Endothelial cell of umbilical vein (primary cell): ENCODE measurements around the gene PTPN2. TPM values are rescaled to one million over a fixed set of nuclear protein-coding genes. Genes with fewer than 3 reads are reported as not detected.

Experiments used
- BruUV-seq: library from RNA; stranded (reverse); fragments of 400-500 nt; replicated peaks from 2 replicates; lab custom pipeline; 2021; lab: Mats Ljungman, UMichigan
- CTCF ChIA-PET: fragments of 300-600, 350-600 bp; sonication (Branson Sonifier 250); formaldehyde crosslinking; loops from one replicate; lab custom pipeline; 2021; ENCODE audit warnings: antibody characterized with exemption, inconsistent platforms; lab: Charles Lee
- POLR2A ChIA-PET: fragments of 300-600, 350-600 bp; sonication (Branson Sonifier 250); formaldehyde crosslinking; loops from one replicate; lab custom pipeline; 2021; ENCODE audit warnings: antibody characterized with exemption, inconsistent platforms; lab: Charles Lee
- DNase-seq: peaks from one replicate; pipeline ENCODE4 v3.0.0-alpha.2; 2011; ENCODE audit warnings: low read depth, low spot score
- FAIRE-seq: peaks from 2 replicates; lab custom pipeline; 2011; peaks lifted over from hg19 to GRCh38; lab: Jason Lieb, UNC
- H2AFZ ChIP-seq: 2 replicates; pipeline ENCODE4 v1.6.0; 2012; ENCODE audit warnings: low read depth, low read length, control low read depth, inconsistent platforms
- H3K27ac ChIP-seq: 2 replicates; pipeline ENCODE4 v1.5.1; 2011; ENCODE audit warnings: low read depth, mild to moderate bottlenecking, control low read depth, low read length, moderate library complexity; ENCODE audit not compliant: insufficient read depth
- H3K27me3 ChIP-seq, 2 experiments: 2 replicates each; pipeline versions ENCODE4 v1.6.0 to v1.6.1; 2011; ENCODE audit warnings: low read length in 2 of 2, mixed read lengths in 1 of 2; ENCODE audit not compliant: control insufficient read depth in 2 of 2, insufficient read depth in 2 of 2
- H3K36me3 ChIP-seq, 2 experiments: 2 replicates in 1 of 2; 3 replicates in 1 of 2; pipeline ENCODE4 v1.5.1; 2011; ENCODE audit warnings: low read length in 2 of 2, mild to moderate bottlenecking in 1 of 2, moderate library complexity in 1 of 2; ENCODE audit not compliant: control insufficient read depth in 2 of 2, insufficient read depth in 2 of 2; ENCODE audit errors: extremely low read depth in 1 of 2
- H3K4me1 ChIP-seq: 3 replicates; pipeline ENCODE4 v1.5.1; 2011; ENCODE audit warnings: mild to moderate bottlenecking, low read length; ENCODE audit not compliant: control insufficient read depth, insufficient read depth; ENCODE audit errors: extremely low read depth
- H3K4me2 ChIP-seq: 2 replicates; pipeline ENCODE4 v1.6.1; 2011; ENCODE audit warnings: low read length, control low read depth, mixed read lengths; ENCODE audit not compliant: insufficient read depth
- H3K4me3 ChIP-seq, 3 experiments: fragments of 200-600 bp in 1 of 3; sonication (generic), shearing (Covaris generic) in 1 of 3; replicated peaks in 1 of 3; 2 replicates each; pipeline ENCODE4 v1.5.1; 2011 to 2016; ENCODE audit warnings: control low read depth in 3 of 3, low read length in 3 of 3, mild to moderate bottlenecking in 2 of 3, inconsistent platforms in 1 of 3, low read depth in 1 of 3, moderate library complexity in 1 of 3; ENCODE audit not compliant: insufficient read depth in 1 of 3
- H3K79me2 ChIP-seq: 2 replicates; pipeline ENCODE4 v1.6.0; 2012; ENCODE audit warnings: low read length, inconsistent platforms; ENCODE audit not compliant: control insufficient read depth, insufficient read depth
- H3K9ac ChIP-seq: replicated peaks from 2 replicates; pipeline ENCODE3; 2011; ENCODE audit warnings: low read length, control low read depth; ENCODE audit not compliant: insufficient read depth; ENCODE audit errors: extremely low read depth
- H3K9me1 ChIP-seq: replicated peaks from 3 replicates; pipeline ENCODE4 v1.6.0; 2011; ENCODE audit warnings: mild to moderate bottlenecking, low read length; ENCODE audit not compliant: control insufficient read depth, insufficient read depth; ENCODE audit errors: extremely low read depth
- H3K9me3 ChIP-seq: replicated peaks from 2 replicates; pipeline ENCODE4 v1.5.1; 2012; ENCODE audit warnings: low read length, inconsistent platforms; ENCODE audit not compliant: control insufficient read depth, insufficient read depth
- H4K20me1 ChIP-seq: replicated peaks from 2 replicates; pipeline ENCODE3; 2011; ENCODE audit warnings: mild to moderate bottlenecking, low read length; ENCODE audit not compliant: control insufficient read depth, insufficient read depth; ENCODE audit errors: extremely low read depth
- EZH2 ChIP-seq: IDR thresholded peaks from 2 replicates; pipeline ENCODE4 v1.6.1; 2012; ENCODE audit warnings: borderline replicate concordance, low read depth, mild to moderate bottlenecking, moderate library complexity, low read length, inconsistent platforms; ENCODE audit not compliant: severe bottlenecking
- FOS ChIP-seq: IDR thresholded peaks from 2 replicates; pipeline ENCODE4 v1.6.1; 2011; ENCODE audit warnings: mild to moderate bottlenecking, low read length, moderate library complexity, borderline replicate concordance; ENCODE audit not compliant: insufficient read depth
- GATA2 ChIP-seq: IDR thresholded peaks from 2 replicates; pipeline ENCODE4 v1.7.0; 2011; ENCODE audit warnings: low read depth, mild to moderate bottlenecking, moderate library complexity, mixed read lengths, low read length; ENCODE audit not compliant: insufficient read length, insufficient read depth
- JUN ChIP-seq: IDR thresholded peaks from 2 replicates; pipeline ENCODE4 v1.6.1; 2011; ENCODE audit warnings: borderline replicate concordance, low read depth; ENCODE audit not compliant: insufficient read length, insufficient read depth
- MYC ChIP-seq: IDR thresholded peaks from one replicate; pipeline ENCODE4 v1.6.1; 2011; ENCODE audit warnings: mild to moderate bottlenecking, low read depth, low read length
- POLR2A ChIP-seq: IDR thresholded peaks from 2 replicates; pipeline ENCODE4 v1.6.1; 2012; ENCODE audit warnings: low read depth, mild to moderate bottlenecking, control low read depth, low read length
- POLR2AphosphoS5 ChIP-seq: IDR thresholded peaks from 2 replicates; pipeline ENCODE4 v1.6.1; 2012; ENCODE audit warnings: low read depth, mild to moderate bottlenecking, control low read depth, low read length, moderate library complexity; ENCODE audit not compliant: insufficient read depth
- dilution Hi-C: fragments of 300-500 bp; cut with MboI; formaldehyde crosslinking; loops from one replicate; pipeline ENCODE4 v1.15.0; 2019; ENCODE audit warnings: low sequenced_read_pairs; ENCODE audit not compliant: extremely low pct_ligation_motif_present
- intact Hi-C: fragments of 100-400 bp; cut with micrococcal nuclease; formaldehyde crosslinking; loops from one replicate; pipeline ENCODE4 v1.10.0; 2022
- polyA plus RNA-seq, 4 experiments: library from polyadenylated mRNA; depleted of rRNA in 3 of 4; stranded (reverse) in 3 of 4; unstranded in 1 of 4; fragments of >200 nt; gene quantifications; 2 replicates each; pipeline versions ENCODE4 v1.2.1 to v1.2.3, GENCODE V29; 2011 to 2012; ENCODE audit warnings: missing spikeins in 1 of 4
- total RNA-seq: library from RNA; stranded (reverse); gene quantifications from 2 replicates; pipeline ENCODE4 v1.2.3, GENCODE V29; 2021
- TF ChIP-seq, protein P1 (sequence below): IDR thresholded peaks from 2 replicates; pipeline ENCODE4 v1.6.1; 2011; ENCODE audit not compliant: insufficient read depth, insufficient read length
- TF ChIP-seq, protein P2 (sequence below), 2 donors: IDR thresholded peaks; 1 replicate in 1 of 2; 2 replicates in 1 of 2; pipeline ENCODE4 v1.5.1; 2011; ENCODE audit warnings: low read length in 2 of 2, mild to moderate bottlenecking in 2 of 2, moderate library complexity in 2 of 2, control low read depth in 1 of 2, inconsistent platforms in 1 of 2, low read depth in 1 of 2; ENCODE audit not compliant: insufficient read depth in 1 of 2; ENCODE audit errors: extremely low read depth in 1 of 2

Gene PTPN2
- total and polyA plus RNA-seq, 2 donors (not counting 3 experiments of a cell fraction or from before 2014, with no cell fraction given) = 8.2 to 20.9 TPM

DNA sequence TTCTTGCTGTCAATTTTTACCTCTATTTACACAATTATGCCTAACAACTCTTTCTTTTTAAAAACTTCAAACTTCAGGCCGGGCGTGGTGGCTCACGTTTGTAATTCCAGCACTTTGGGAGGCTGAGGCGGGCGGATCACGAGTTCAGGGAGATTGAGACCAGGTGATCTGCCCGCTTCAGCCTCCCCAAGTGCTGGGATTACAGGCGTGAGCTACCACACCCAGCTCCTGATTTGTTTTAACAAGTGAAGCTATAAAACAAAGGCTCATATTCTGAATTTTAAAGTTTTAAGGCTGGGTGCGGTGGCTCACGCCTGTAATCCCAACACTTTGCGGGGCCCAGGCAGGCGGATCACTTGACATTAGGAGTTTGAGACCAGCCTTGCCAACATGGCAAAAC, 15.5 kb downstream of the PTPN2 start:
- Histone ChIP-seq H3K79me2 (peaks cover 10% of the 10 kb centered on the region), H3K9me3 (no peaks in the 10 kb centered on the region), H2AFZ (no peak overlapping the region), H3K27ac (no peak overlapping the region), H3K36me3 (no peaks in the 10 kb centered on the region), H3K27me3 (no peaks in the 10 kb centered on the region), H3K4me1 (no peaks in the 10 kb centered on the region), H3K4me2 (no peak overlapping the region), H4K20me1 (no peaks in the 10 kb centered on the region), H3K9ac (no peak overlapping the region), H3K4me3 (no peak overlapping the region), H3K9me1 (no peaks in the 10 kb centered on the region)
- dilution Hi-C loops (no loop called here), intact Hi-C loops (no loop called here)
- POLR2A ChIA-PET = no interaction called here
- no peak for FAIRE-seq
- CTCF ChIA-PET = interaction anchor here (1.6 kb wide), 1 partner anchor 66 kb away, joined by 4 read pairs; no protein-coding TSS in a partner anchor
- TF ChIP-seq GATA2 (no peak), MYC (no peak), FOS (no peak), POLR2A (no peak)
- BruUV-seq = no TSS peak
- DNase-seq = no peak

DNA sequence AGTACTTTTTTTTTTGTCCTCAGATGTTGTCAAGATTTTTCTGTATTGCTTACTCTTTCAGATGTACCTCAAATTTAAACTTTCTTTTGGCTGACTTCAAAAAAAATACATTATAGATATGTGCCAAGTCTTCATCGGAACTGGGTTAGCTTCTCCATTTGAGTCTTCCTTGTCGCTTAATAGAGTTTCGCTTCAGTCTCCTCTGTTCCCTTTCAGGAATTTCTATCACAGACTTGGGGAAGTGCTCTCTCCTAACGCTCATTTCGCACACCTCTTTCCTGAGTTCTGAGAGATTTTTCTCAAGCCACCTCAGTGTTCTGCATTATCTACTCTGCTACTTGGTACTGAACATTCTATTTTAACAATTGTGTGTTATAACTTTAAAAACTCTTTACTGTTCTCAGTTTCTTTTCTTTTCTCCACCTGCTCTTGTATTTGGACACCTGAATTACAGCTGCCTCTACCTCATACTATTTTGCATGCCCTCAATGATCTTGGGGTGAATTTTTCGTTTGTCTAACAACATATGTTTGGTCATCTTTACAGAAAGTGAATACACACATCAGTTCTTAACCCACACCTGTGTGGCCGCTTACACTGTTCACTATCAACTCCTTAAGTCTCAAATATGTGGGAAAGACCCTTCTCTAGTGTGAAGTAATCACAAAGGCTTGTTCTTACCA, 16.5 kb downstream of the PTPN2 start:
- BruUV-seq = no TSS peak
- CTCF ChIA-PET = interaction anchor here (1.6 kb wide), 1 partner anchor 67 kb away, joined by 4 read pairs; no protein-coding TSS in a partner anchor
- no peak overlapping the region for H3K4me3 ChIP-seq
- H2AFZ ChIP-seq = no peak overlapping the region
- H4K20me1 ChIP-seq = no peaks in the 10 kb centered on the region
- H3K27ac ChIP-seq = no peak overlapping the region
- TF ChIP-seq EZH2 = no peak
- no peak for TF ChIP-seq FOS
- TF ChIP-seq GATA2 = no peak
- TF ChIP-seq JUN = no peak
- no peak for TF ChIP-seq POLR2AphosphoS5
- no peak for TF ChIP-seq POLR2A
- TF ChIP-seq, protein P1, sequence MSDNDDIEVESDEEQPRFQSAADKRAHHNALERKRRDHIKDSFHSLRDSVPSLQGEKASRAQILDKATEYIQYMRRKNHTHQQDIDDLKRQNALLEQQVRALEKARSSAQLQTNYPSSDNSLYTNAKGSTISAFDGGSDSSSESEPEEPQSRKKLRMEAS = no peak
- TF ChIP-seq, protein P2, sequence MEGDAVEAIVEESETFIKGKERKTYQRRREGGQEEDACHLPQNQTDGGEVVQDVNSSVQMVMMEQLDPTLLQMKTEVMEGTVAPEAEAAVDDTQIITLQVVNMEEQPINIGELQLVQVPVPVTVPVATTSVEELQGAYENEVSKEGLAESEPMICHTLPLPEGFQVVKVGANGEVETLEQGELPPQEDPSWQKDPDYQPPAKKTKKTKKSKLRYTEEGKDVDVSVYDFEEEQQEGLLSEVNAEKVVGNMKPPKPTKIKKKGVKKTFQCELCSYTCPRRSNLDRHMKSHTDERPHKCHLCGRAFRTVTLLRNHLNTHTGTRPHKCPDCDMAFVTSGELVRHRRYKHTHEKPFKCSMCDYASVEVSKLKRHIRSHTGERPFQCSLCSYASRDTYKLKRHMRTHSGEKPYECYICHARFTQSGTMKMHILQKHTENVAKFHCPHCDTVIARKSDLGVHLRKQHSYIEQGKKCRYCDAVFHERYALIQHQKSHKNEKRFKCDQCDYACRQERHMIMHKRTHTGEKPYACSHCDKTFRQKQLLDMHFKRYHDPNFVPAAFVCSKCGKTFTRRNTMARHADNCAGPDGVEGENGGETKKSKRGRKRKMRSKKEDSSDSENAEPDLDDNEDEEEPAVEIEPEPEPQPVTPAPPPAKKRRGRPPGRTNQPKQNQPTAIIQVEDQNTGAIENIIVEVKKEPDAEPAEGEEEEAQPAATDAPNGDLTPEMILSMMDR (IDR thresholded peaks at IDR 0.05; ENCODE audit: extremely low read depth in 1 of 2, insufficient read depth in 1 of 2, low read depth in 1 of 2, low read length in 2 of 2) = no peak
- no peak for TF ChIP-seq MYC
- FAIRE-seq = no peak
- DNase-seq = no peak
- H3K9me3 ChIP-seq = no peaks in the 10 kb centered on the region
- no peaks in the 10 kb centered on the region for H3K27me3 ChIP-seq
- POLR2A ChIA-PET = no interaction called here
- peaks cover 16% of the 10 kb centered on the region for H3K79me2 ChIP-seq
- H3K36me3 ChIP-seq = no peaks in the 10 kb centered on the region
- H3K4me2 ChIP-seq = no peak overlapping the region
- intact Hi-C loops (no loop called here), dilution Hi-C loops (no loop called here)
- H3K9ac ChIP-seq = no peak overlapping the region
- no peaks in the 10 kb centered on the region for H3K4me1 ChIP-seq
- H3K9me1 ChIP-seq = no peaks in the 10 kb centered on the region
